ENCODE data around the gene THSD7B.

The THSD7B gene

GRCh38 chr2:137199751-137200150 is 434.4 kb downstream of the THSD7B start:
- DNase-seq (ENCODE audit: low read depth) = no peak
- no peak overlapping the region for H3K4me3 ChIP-seq (ENCODE audit: low read depth, low read length)
- TF ChIP-seq CTCF (IDR thresholded peaks at IDR 0.05; ENCODE audit: control insufficient read depth, extremely low read depth, insufficient read depth) = no peak

- peak; percentile 4 for DNase-seq (ENCODE audit: low read depth)
- no peak for TF ChIP-seq CTCF (IDR thresholded peaks at IDR 0.05; ENCODE audit: control insufficient read depth, extremely low read depth, insufficient read depth)
- H3K4me3 ChIP-seq (ENCODE audit: low read depth, low read length) = no peak overlapping the region
These were observed 437.0 kb downstream of the THSD7B start for GRCh38 chr2:137202318-137202717.

DNA sequence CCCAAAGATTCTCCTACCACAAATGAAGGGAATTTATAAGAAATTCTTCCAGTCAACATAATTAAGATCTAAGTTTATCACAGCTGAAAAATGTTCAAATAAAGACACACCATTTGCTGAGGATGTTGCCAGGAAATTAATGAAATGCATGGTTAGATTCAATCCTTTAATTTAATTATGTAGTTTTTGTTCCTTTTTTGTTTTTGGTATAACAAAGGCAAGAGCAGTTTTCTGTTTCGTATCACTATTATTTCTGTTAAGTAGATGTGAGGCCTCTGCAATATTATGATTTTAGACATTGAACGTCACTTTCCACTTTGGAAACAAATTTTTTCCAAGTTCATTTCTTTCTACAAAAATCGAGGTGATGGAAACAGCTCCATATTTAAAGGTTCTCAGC is 440.0 kb downstream of the THSD7B start:
- TF ChIP-seq CTCF (IDR thresholded peaks at IDR 0.05; ENCODE audit: control insufficient read depth, extremely low read depth, insufficient read depth) = no peak
- DNase-seq (ENCODE audit: low read depth) = no peak
- no peak overlapping the region for H3K4me3 ChIP-seq (ENCODE audit: low read depth, low read length)

DNA sequence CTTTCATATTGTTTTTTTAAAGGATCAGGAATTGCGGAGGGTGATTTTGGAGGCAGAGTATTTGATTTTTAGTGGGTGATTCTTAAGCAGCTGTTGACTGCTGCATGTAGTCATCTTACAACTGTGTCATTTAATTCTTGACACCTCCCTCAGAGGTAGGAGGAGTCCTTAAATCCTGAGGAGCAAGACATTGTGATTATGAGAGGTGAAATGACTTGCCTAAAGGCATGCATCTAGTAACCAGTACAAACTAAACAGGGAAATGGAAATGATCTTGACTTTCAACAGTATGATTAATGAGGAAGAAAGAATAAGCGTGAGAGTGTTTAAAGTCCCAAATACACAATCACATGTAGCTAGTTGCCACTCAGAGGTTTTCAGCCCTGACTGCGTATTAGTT is 440.7 kb downstream of the THSD7B start:
- H3K4me3 ChIP-seq (ENCODE audit: low read depth, low read length) = no peak overlapping the region
- no peak for TF ChIP-seq CTCF (IDR thresholded peaks at IDR 0.05; ENCODE audit: control insufficient read depth, extremely low read depth, insufficient read depth)
- DNase-seq (ENCODE audit: low read depth) = no peak

- TF ChIP-seq CTCF (IDR thresholded peaks at IDR 0.05; ENCODE audit: control insufficient read depth, extremely low read depth, insufficient read depth) = no peak
- no peak overlapping the region for H3K4me3 ChIP-seq (ENCODE audit: low read depth, low read length)
- no peak for DNase-seq (ENCODE audit: low read depth)
These were observed 441.7 kb downstream of the THSD7B start for GRCh38 chr2:137207030-137207429.

DNA sequence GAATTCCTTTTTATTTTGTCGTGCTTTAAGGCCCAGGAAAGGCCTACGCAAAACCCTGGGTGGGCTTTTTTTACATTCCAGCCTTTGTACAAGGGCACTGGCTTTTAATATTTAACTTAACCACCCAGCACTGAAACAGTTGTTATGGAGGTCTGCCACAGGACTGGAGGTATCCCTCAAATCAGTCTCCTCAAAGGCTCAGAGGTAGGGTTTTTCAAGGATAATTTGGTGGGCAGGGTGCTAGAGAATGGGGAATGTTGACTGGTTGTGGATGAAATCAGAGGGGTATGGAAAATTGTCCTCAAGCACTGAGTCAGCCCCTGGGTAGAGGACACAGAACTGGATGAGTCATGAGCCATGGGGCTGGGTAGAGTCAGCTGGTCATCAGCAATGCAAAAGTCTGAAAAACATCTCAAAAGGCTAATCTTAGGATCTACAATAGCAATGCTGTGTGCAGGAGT is 443.1 kb downstream of the THSD7B start:
- H3K4me3 ChIP-seq (ENCODE audit: low read depth, low read length) = no peak overlapping the region
- DNase-seq (ENCODE audit: low read depth) = no peak
- TF ChIP-seq CTCF (IDR thresholded peaks at IDR 0.05; ENCODE audit: control insufficient read depth, extremely low read depth, insufficient read depth) = no peak

DNA sequence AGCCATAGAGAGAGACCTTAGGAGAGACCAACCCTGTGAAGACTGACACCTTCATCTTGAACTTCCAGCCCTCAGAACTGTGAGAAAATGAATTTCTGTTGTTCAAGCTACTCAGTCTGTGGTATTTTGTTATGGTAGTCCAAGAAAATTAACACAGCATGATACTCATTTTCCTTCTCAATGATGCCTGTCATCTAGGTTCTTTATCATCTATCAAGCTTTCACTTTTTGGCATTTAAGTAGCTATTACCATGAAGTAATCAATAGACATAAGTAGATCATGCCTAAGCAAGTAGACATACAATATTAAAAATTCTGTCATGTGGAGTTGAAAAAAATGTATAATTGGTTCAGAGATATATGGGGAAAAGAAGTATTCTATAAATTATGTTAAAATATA is 444.7 kb downstream of the THSD7B start:
- TF ChIP-seq CTCF (IDR thresholded peaks at IDR 0.05; ENCODE audit: control insufficient read depth, extremely low read depth, insufficient read depth) = no peak
- no peak for DNase-seq (ENCODE audit: low read depth)
- no peak overlapping the region for H3K4me3 ChIP-seq (ENCODE audit: low read depth, low read length)

Measured in LNCaP clone FGC (cell line).